ENCODE results near the gene HS1BP3. TPM values are rescaled to one million over a fixed set of nuclear protein-coding genes. Genes with fewer than 3 reads are reported as not detected.

The HS1BP3 gene
- total and polyA plus RNA-seq, 2 of the 13 experiments (the other 11 are each of a cell fraction or from before 2014, with no cell fraction given), result 15.2 to 22.0 TPM

DNA sequence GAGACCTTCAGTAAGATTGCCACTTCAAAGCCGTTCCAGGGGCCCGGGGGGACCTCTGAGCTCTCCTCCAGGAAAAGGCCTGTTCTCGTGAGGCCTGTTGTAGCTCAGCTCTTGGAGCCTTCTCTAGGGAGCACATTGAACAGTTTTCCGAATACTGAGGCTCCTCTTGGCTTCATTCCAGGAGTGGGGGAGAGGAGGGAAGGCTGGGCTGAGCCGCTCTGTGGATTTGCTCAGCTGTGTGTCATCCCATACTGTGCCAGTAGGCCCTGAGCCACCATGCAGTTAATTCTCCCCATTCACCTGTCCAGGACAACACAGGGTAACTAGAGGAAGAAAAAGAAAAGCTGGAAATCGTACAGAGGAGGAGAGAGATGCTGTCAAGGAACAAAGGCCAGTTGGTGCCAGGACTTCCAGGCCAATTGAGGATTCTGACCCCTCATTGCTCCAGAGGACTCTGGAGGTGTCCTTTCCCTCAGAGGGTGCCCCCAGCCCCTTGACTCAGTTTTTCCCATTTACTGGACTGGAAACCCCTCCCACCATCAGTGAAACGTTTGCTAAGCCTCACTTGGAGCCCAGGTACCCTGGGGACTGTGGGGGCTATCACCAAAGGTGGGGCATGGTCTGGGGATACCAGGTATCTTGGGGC lies 41.4 kb downstream of the HS1BP3 start (continued):
- TF ChIP-seq, protein P1, sequence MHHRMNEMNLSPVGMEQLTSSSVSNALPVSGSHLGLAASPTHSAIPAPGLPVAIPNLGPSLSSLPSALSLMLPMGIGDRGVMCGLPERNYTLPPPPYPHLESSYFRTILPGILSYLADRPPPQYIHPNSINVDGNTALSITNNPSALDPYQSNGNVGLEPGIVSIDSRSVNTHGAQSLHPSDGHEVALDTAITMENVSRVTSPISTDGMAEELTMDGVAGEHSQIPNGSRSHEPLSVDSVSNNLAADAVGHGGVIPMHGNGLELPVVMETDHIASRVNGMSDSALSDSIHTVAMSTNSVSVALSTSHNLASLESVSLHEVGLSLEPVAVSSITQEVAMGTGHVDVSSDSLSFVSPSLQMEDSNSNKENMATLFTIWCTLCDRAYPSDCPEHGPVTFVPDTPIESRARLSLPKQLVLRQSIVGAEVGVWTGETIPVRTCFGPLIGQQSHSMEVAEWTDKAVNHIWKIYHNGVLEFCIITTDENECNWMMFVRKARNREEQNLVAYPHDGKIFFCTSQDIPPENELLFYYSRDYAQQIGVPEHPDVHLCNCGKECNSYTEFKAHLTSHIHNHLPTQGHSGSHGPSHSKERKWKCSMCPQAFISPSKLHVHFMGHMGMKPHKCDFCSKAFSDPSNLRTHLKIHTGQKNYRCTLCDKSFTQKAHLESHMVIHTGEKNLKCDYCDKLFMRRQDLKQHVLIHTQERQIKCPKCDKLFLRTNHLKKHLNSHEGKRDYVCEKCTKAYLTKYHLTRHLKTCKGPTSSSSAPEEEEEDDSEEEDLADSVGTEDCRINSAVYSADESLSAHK (CRISPR knock-in tag; IDR thresholded peaks at IDR 0.05; ENCODE audit: borderline replicate concordance), result no peak
- TF ChIP-seq MYNN (CRISPR knock-in tag; IDR thresholded peaks at IDR 0.05; ENCODE audit: low read depth), result no peak
- TF ChIP-seq CHD4 (IDR thresholded peaks at IDR 0.05; ENCODE audit: borderline replicate concordance, low read length), result no peak
- peak; percentile 35; the same call in 1 of the 2 replicates for TF ChIP-seq ZFY (CRISPR knock-in tag; IDR thresholded peaks at IDR 0.05)
- TF ChIP-seq, protein P2, sequence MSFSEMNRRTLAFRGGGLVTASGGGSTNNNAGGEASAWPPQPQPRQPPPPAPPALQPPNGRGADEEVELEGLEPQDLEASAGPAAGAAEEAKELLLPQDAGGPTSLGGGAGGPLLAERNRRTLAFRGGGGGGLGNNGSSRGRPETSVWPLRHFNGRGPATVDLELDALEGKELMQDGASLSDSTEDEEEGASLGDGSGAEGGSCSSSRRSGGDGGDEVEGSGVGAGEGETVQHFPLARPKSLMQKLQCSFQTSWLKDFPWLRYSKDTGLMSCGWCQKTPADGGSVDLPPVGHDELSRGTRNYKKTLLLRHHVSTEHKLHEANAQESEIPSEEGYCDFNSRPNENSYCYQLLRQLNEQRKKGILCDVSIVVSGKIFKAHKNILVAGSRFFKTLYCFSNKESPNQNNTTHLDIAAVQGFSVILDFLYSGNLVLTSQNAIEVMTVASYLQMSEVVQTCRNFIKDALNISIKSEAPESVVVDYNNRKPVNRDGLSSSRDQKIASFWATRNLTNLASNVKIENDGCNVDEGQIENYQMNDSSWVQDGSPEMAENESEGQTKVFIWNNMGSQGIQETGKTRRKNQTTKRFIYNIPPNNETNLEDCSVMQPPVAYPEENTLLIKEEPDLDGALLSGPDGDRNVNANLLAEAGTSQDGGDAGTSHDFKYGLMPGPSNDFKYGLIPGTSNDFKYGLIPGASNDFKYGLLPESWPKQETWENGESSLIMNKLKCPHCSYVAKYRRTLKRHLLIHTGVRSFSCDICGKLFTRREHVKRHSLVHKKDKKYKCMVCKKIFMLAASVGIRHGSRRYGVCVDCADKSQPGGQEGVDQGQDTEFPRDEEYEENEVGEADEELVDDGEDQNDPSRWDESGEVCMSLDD (CRISPR knock-in tag; IDR thresholded peaks at IDR 0.05; ENCODE audit: borderline replicate concordance), result no peak
- TF ChIP-seq MXD4 (CRISPR knock-in tag; IDR thresholded peaks at IDR 0.05), result no peak
- TF ChIP-seq ZNF256 (CRISPR knock-in tag; conservative IDR thresholded peaks at IDR 0.05), result no peak
- no peak for TF ChIP-seq GABPB1 (CRISPR knock-in tag; IDR thresholded peaks at IDR 0.05)
- TF ChIP-seq, protein P3, sequence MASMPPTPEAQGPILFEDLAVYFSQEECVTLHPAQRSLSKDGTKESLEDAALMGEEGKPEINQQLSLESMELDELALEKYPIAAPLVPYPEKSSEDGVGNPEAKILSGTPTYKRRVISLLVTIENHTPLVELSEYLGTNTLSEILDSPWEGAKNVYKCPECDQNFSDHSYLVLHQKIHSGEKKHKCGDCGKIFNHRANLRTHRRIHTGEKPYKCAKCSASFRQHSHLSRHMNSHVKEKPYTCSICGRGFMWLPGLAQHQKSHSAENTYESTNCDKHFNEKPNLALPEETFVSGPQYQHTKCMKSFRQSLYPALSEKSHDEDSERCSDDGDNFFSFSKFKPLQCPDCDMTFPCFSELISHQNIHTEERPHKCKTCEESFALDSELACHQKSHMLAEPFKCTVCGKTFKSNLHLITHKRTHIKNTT (CRISPR knock-in tag; IDR thresholded peaks at IDR 0.05), result no peak
- no peak for TF ChIP-seq ZNF160 (CRISPR knock-in tag; IDR thresholded peaks at IDR 0.05)
- TF ChIP-seq ZNF768 (CRISPR knock-in tag; IDR thresholded peaks at IDR 0.05), result peak; percentile 48
- TF ChIP-seq ZNF556 (CRISPR knock-in tag; IDR thresholded peaks at IDR 0.05; ENCODE audit: borderline replicate concordance), result peak; percentile 57; the same call in 1 of the 2 replicates
- TF ChIP-seq ZNF747 (CRISPR knock-in tag; IDR thresholded peaks at IDR 0.05; ENCODE audit: borderline replicate concordance), result 0 out of 2 replicates have a peak, but pooled peaks have one; percentile 36
- no peak for TF ChIP-seq HNRNPUL1 (IDR thresholded peaks at IDR 0.05; ENCODE audit: low read depth, low read length)
- TF ChIP-seq ZNF430 (CRISPR knock-in tag; IDR thresholded peaks at IDR 0.05), result 0 out of 2 replicates have a peak, but pooled peaks have one; percentile 66

Measured in HepG2 (cell line).